Measurements from ENCODE around the gene BCL2L2.

DNA sequence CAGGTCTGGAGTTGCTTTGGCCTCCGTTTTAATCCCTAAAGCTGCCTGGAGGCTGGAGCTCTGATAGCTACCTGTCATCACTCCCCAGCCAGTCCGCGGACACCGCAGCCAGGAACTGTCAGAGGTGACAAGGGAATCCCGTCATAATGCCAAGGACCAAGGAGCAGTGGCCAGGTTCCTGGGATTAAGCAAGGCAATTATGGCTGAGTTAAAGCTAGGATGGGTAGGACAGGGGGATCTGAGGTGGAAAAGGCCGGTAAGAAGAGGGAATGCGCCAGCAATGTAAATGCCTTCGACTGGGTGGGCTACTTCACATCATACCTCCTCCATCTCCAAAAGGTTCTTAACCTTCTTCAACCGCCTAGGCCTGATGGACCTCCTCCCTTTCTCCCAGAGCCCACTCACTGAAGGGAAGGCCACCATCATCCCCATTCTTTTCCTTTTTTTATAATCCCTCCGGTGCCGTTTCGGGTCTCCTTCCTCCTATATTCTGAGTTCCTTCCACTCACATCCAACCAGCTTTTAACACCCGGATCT, 5.9 kb upstream of the BCL2L2 start:
- TF ChIP-seq, protein P1, sequence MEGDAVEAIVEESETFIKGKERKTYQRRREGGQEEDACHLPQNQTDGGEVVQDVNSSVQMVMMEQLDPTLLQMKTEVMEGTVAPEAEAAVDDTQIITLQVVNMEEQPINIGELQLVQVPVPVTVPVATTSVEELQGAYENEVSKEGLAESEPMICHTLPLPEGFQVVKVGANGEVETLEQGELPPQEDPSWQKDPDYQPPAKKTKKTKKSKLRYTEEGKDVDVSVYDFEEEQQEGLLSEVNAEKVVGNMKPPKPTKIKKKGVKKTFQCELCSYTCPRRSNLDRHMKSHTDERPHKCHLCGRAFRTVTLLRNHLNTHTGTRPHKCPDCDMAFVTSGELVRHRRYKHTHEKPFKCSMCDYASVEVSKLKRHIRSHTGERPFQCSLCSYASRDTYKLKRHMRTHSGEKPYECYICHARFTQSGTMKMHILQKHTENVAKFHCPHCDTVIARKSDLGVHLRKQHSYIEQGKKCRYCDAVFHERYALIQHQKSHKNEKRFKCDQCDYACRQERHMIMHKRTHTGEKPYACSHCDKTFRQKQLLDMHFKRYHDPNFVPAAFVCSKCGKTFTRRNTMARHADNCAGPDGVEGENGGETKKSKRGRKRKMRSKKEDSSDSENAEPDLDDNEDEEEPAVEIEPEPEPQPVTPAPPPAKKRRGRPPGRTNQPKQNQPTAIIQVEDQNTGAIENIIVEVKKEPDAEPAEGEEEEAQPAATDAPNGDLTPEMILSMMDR (IDR thresholded peaks at IDR 0.05; ENCODE audit: low read depth, low read length, missing input control): no peak
- no peak for TF ChIP-seq SP1 (IDR thresholded peaks at IDR 0.05)
- TF ChIP-seq TAF1 (conservative IDR thresholded peaks at IDR 0.05): no peak
- TF ChIP-seq GABPA (IDR thresholded peaks at IDR 0.05 in 1 of 2, conservative IDR thresholded peaks at IDR 0.05 in 1 of 2): peak in 1 of 2 donors; percentile 8
- TF ChIP-seq, protein P2, sequence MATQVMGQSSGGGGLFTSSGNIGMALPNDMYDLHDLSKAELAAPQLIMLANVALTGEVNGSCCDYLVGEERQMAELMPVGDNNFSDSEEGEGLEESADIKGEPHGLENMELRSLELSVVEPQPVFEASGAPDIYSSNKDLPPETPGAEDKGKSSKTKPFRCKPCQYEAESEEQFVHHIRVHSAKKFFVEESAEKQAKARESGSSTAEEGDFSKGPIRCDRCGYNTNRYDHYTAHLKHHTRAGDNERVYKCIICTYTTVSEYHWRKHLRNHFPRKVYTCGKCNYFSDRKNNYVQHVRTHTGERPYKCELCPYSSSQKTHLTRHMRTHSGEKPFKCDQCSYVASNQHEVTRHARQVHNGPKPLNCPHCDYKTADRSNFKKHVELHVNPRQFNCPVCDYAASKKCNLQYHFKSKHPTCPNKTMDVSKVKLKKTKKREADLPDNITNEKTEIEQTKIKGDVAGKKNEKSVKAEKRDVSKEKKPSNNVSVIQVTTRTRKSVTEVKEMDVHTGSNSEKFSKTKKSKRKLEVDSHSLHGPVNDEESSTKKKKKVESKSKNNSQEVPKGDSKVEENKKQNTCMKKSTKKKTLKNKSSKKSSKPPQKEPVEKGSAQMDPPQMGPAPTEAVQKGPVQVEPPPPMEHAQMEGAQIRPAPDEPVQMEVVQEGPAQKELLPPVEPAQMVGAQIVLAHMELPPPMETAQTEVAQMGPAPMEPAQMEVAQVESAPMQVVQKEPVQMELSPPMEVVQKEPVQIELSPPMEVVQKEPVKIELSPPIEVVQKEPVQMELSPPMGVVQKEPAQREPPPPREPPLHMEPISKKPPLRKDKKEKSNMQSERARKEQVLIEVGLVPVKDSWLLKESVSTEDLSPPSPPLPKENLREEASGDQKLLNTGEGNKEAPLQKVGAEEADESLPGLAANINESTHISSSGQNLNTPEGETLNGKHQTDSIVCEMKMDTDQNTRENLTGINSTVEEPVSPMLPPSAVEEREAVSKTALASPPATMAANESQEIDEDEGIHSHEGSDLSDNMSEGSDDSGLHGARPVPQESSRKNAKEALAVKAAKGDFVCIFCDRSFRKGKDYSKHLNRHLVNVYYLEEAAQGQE (IDR thresholded peaks at IDR 0.05): no peak
- TF ChIP-seq FOXA2 (IDR thresholded peaks at IDR 0.05): no peak
- TF ChIP-seq, protein P3, sequence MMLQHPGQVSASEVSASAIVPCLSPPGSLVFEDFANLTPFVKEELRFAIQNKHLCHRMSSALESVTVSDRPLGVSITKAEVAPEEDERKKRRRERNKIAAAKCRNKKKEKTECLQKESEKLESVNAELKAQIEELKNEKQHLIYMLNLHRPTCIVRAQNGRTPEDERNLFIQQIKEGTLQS (IDR thresholded peaks at IDR 0.05): no peak
